HG03575 (cell line): ENCODE measurements around the gene TMEM250.

Experiments
- ATAC-seq: cut with Tn5 transposase; IDR thresholded peaks from one replicate; pipeline ENCODE4 v1.9.1; 2021; ENCODE audit not compliant: unreplicated experiment, insufficient number of reproducible peaks, low FRiP score; ENCODE audit errors: extremely low read depth

Gene TMEM250

DNA sequence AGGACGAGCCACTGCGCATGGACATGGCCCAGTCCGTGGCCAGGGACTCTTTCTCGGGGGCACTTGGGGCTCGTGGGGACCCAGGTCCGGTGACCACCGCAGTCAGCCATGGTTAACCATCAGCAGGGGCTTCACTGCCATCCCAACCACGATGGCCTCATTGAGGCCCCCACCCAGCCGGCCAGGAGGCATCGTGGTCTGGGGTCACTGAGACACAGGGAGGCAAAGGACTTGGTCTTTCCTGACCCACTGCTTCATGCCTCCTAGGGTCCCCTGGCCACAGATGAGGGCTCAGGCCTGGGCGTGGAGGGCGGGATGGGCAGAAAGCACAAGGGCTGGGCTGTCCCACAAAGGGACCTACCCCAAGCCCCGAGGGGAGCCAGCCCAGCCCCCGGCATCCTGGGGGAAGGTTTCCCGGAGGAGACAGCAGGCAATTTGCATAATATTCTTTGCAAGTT lies 30.2 kb downstream of the TMEM250 start:
- ATAC-seq: no peak

- no peak for ATAC-seq
These were observed 30.8 kb downstream of the TMEM250 start for GRCh38 chr9:136087741-136088480.

DNA sequence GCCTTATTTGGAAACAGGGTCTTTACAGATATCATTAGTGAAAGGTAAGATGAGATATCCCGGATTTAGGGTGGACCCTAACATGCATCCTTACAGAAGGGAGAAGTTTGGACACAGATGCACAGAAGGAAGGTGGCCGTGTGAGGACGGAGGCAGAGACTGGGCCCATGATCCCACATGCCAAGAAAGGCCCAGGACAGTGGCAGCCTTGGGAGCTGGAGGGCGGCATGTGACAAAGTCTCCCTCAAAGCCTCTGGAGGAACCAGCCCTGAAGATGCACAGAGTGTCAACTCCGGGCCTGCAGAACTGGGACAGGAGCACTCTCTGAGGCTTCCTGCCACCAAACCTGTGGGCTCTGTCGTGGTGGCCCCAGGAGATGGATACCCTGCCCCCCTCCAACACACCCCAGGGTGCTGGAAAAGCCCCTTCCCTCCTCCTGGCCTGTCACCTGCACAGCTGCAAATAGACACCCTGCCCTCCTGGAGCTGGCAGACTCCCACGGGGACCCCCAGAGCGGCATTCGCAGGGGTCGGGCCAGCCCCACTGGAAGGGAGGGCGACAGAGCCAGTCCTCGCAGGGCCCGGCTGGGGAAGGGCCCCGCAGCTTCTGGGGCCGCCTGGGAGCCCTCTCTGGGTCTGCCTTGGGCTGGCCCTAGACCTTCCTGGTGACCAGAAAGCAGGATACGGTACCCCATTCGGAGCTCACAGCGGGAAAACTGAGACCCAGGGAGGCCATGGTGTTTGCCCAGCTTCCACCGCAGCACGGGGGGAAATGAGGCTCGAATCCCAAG lies 31.5 kb downstream of the TMEM250 start:
- no peak for ATAC-seq

DNA sequence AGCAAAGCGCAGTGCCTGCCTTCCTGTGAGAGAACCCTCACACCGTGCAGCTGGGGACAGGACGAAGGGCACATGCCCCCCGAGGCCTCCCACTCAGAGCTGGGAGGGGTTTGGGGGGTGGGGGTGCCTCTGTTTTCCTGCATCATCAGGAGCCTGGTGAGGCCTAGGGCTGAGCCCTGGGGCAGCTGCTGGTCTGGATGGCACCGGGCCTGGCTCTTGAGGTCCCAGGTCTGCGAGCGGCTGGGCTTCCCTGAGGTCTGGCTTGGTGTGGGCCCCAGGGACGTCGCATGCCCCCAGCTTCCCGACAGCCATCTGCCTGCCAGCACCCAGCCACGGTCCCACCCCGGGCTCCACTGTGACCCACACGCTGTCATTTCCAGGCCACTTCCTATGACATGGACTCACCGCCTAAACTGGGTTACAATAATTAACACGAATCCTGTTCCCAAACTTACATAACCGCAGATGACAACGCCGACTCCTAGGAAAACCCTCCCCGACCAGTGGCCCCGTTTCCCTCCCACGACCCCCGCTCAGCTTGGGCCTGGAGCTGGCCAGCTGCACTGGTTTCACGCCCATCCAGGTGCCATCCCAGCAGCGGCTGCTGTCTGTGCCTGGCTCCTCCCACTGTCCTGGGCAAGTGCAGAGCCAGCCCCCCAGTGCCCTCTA lies 32.3 kb downstream of the TMEM250 start:
- ATAC-seq: no peak

DNA sequence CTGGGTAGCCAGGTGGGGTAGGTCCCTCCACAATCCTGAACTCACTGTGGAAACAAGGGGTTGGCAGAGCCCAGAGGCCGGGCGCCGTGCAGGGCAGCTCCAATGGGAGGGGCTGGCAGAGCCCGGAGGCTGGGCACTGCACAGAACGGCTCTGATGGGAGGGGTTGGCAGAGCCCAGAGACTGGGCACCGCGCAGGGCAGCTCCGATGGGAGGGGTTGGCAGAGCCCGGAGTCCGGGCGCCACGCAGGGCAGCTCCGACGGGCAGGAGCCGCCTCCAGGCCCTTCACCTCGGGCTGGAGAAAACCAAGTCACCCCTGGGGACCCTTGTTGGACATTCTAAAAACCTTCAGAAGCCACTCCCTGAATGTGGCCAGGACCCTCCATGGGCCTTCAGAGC lies 32.9 kb downstream of the TMEM250 start:
- no peak for ATAC-seq

GRCh38 chr9:136084063-136084944 lies 34.4 kb downstream of the TMEM250 start:
- no peak for ATAC-seq

- ATAC-seq: no peak
These were observed 35.1 kb downstream of the TMEM250 start for GRCh38 chr9:136083558-136084062.

- ATAC-seq: no peak
These were observed 35.9 kb downstream of the TMEM250 start for GRCh38 chr9:136082496-136083361.

DNA sequence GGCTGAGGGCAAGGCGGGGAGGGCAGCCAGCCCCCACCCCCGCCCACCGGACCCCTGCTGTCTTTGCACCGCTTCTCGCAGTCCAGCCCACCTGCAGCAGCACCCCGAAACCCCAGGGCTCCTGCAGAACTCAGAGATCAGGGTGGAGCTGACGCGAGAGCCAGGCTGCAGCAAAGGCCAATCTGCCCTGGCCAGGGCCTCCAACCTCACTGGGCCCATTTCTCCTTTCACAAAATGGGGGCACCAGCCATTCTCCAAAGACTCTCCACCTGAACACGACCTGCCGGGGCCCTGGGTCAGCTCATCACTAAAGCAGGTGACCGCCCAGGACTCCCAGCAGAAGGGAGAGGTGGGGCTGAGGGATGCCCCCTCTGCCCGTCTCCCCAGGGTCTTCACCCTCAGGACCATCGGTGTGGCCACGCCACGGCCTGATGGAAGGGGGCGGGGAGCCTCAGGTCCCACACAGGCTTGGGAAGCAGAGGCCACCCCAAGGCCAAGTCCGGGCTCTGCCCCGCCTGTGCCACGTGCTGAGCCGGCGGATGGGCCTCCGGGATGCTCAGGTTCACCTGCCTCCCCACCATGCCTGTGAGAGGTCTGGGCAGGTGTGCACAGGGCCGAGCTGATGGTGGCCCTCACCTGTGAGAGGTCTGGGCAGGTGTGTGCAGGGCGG lies 36.7 kb downstream of the TMEM250 start:
- ATAC-seq: no peak

DNA sequence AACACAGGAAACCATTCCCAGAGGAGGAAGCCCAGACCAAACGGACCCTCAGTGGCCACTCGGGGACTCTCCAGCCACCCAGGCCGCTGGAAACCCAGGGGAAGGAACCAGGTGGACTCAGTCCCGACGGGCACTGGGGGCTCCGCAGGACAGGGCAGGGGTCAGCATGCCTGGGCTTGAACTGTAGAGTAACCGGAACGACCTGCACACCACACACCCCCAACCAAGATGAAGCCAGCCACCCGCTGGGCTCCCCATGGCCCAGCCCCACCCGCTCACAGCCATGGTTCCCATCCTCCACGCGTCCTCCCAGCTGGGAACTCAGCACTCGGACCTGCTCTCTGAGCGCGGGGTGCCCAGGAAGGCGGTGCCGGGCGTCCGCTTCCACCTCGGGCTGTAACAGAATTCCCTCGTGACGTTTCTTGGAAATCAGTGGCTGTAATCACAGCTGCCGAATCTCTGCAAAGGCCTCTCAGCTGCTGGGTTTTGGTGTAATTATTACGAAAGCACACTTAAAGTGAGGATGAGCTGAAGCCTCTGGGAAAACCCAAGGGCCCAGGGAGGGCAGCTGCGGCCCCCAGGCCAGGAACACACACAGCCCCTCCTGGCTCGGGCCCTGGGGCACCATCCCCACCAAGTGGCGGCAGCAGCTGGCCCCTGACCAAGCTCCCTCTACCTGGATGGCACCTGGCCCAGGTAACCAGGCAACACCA lies 37.4 kb downstream of the TMEM250 start:
- no peak for ATAC-seq

DNA sequence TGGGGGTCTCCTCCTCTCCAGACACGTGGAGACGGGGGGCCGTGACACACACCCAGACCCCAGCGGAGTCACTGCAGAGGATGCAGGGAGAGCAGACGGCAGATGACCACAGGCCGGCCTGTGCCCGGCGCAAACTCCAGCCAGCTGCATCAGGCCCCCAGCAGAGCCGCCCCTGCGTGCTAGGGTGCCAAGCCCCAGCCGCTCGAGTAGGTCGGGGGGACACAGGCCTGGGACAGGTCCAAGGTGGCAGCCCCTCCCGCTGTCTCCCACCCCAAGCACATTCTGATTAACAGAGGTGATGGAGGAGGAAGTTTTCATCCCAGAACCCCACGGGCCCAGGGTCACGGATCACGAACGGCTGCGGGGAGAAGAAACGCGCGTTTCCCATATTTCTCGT lies 38.0 kb downstream of the TMEM250 start:
- no peak for ATAC-seq

- no peak for ATAC-seq
These were observed 38.8 kb downstream of the TMEM250 start for GRCh38 chr9:136079916-136080246.

DNA sequence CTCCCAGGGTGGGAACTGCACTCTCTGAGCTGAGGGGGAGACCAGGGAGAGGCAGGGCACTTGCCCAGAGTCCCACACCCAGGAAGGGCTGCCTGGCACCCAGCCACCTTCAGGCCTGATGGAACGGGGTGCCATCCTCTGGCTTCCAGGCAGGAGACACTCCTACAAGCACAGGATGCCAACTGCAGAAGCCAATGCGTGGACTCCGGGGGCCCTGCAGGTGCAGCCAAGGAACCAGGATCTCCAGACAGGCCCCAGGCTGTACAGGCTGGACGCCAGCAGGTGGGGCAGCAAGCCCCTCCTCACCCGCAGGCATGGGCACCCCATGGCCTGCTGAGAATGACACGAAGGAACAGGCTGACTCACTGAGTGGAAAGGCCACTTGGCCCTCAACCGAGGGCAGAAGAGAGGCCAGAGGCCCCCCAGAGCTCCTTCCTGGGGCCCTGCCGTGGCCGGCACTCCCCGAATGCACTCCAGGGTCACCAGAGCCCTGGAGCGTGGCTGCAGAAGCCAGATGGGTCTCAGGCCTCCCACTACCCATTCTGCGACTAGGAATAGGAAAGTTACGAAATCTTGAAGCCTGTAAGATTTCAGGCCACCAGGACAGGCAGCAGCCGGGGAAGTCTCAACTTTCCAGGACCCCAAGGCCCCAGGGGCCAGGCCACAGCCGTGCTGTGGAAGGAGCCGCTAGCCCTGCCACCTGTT lies 39.3 kb downstream of the TMEM250 start:
- no peak for ATAC-seq

DNA sequence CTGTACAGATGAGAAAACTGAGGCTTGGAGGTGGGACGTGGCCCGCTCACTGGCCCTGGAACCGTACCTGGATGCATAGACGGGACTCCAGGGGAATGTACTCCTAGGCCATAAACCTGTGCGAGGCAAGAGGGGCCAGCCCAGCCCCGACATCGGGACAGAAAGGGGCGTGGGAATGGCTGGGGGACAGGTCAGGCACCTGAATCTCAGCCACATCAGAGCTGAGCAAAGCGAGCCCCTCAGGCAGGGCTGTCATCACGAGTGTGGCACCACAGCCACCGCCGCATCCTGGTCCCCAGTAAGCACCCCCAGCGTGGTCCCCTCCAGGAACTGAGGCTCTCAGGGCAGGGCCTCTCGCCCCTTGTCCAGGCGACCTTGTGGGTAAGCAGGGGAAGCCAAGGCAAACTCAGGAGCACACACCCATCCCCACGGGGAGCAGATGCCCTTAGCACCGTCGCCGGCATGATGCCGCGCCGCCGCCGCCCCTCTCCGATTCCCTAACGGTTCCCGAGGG lies 40.1 kb downstream of the TMEM250 start:
- ATAC-seq: no peak

DNA sequence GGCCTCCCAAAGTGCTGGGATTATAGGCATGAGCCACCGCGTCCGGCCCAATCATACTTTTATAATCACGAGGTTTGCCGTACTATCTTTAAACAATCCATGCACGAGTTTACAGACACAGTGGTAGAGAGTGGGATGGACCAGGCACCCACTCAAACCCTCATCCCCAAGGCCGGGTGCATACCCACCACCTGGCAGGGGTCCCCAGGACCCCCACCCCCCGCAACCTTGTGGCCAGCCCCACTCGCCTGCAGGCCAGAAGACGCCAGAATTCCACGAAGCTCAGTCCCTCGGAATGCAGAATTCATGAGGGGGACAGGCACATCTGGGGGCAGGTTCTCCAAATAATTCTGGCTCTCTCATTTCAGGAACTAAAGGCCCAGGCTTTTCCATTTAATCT lies 40.7 kb downstream of the TMEM250 start:
- no peak for ATAC-seq

- ATAC-seq: no peak
These were observed 41.2 kb downstream of the TMEM250 start for GRCh38 chr9:136077491-136077890.
